Body of pancreas (tissue), 4 donors: ENCODE data around the gene FANCB. TPM values are rescaled to one million over a fixed set of nuclear protein-coding genes. Genes with fewer than 3 reads are reported as not detected.

ENCODE experiments used
- ATAC-seq: fragments of 150-250 bp; one replicate; pipeline ENCODE4 v1.9.1; 2016
- DNase-seq, 4 donors: peaks; one replicate each; pipeline ENCODE4 v3.0.0-alpha.2; 2019
- H3K27ac ChIP-seq, 4 donors: fragments of 200-600 bp; sonication (generic); 1 replicate in 3 of 4; 2 replicates in 1 of 4; pipeline versions ENCODE4 v1.5.1 to v1.6.1; 2016 to 2019; ENCODE audit warnings: mild to moderate bottlenecking in 1 of 4, mixed read lengths in 1 of 4, moderate library complexity in 1 of 4
- H3K27me3 ChIP-seq, 2 donors: fragments of 200-600 bp; sonication (generic); one replicate each; pipeline ENCODE4 v1.6.0; 2016; ENCODE audit warnings: mild to moderate bottlenecking in 1 of 2
- H3K36me3 ChIP-seq, 2 donors: fragments of 200-600 bp; sonication (generic); replicated peaks in 1 of 2; 2 replicates each; pipeline ENCODE4 v1.5.1; 2016; ENCODE audit warnings: low read depth in 2 of 2; ENCODE audit not compliant: insufficient read depth in 1 of 2
- H3K4me1 ChIP-seq: fragments of 200-600 bp; sonication (generic); one replicate; pipeline ENCODE4 v1.6.0; 2016
- H3K4me3 ChIP-seq, 2 donors: fragments of 200-600 bp; sonication (generic); 1 replicate in 1 of 2; 2 replicates in 1 of 2; pipeline ENCODE4 v1.5.1; 2016 to 2019
- H3K9me3 ChIP-seq, 3 donors: fragments of 200-600 bp; sonication (generic); 1 replicate in 2 of 3; 2 replicates in 1 of 3; pipeline ENCODE4 v1.5.1; 2016
- POLR2A ChIP-seq, 3 donors: fragments of 450-650 bp; IDR thresholded peaks; one replicate each; pipeline ENCODE4 v1.6.1; 2016; ENCODE audit warnings: antibody characterized with exemption in 3 of 3, mild to moderate bottlenecking in 2 of 3
- WGBS, 2 donors: methylation state at CpG; one replicate each; pipeline ENCODE4 v1.1.5; 2017; 5-methylcytosine and 5-hydroxymethylcytosine counted together
- intact Hi-C: fragments of 100-400 bp; cut with DNase I; formaldehyde crosslinking; loops from one replicate; pipeline ENCODE4 v1.15.1; 2023
- total RNA-seq, 2 donors: library from RNA; depleted of rRNA; stranded (reverse); fragments of >200 nt; gene quantifications; one replicate each; pipeline ENCODE4 v1.1.0, GENCODE V29; 2016
- TF ChIP-seq, protein P1 (sequence below), 7 experiments: fragments of 450-650 bp in 4 of 7; fragments of 200-600 bp in 3 of 7; sonication (generic) in 3 of 7; IDR thresholded peaks; one replicate each; pipeline ENCODE4 v1.5.1; 2016 to 2019; ENCODE audit warnings: antibody characterized with exemption in 7 of 7

FANCB gene
- total RNA-seq, 2 donors from 2014 or later = 4.4 TPM; not detected in 1

DNA sequence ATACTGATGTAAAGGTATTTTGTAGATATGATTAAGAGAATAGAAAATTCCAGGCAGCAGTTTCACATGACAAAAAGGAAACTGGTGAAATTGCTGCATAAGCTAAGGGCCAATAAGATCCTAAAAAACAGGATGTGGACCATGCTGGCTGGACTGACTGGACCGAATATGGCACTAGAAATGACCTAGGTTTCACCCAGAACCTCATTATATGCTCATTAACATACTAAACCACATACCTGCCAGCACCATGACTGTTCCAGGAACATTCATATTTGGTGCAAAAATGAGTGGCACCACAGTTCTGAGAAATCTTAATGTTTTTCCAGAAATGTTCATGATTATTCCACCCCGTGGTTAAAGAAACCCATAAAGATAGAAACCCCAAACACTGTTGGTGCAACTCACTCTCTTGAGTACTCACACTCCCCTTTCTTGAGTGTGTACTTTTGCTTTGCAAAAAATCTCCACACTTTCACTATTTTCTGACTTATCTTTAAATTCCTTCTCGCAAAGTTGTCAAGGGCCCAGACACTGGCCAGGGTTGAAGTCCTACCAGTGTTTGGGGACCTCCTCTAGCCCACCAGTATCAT is 74.0 kb downstream of the FANCB start:
- TF ChIP-seq, protein P1, sequence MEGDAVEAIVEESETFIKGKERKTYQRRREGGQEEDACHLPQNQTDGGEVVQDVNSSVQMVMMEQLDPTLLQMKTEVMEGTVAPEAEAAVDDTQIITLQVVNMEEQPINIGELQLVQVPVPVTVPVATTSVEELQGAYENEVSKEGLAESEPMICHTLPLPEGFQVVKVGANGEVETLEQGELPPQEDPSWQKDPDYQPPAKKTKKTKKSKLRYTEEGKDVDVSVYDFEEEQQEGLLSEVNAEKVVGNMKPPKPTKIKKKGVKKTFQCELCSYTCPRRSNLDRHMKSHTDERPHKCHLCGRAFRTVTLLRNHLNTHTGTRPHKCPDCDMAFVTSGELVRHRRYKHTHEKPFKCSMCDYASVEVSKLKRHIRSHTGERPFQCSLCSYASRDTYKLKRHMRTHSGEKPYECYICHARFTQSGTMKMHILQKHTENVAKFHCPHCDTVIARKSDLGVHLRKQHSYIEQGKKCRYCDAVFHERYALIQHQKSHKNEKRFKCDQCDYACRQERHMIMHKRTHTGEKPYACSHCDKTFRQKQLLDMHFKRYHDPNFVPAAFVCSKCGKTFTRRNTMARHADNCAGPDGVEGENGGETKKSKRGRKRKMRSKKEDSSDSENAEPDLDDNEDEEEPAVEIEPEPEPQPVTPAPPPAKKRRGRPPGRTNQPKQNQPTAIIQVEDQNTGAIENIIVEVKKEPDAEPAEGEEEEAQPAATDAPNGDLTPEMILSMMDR (IDR thresholded peaks at IDR 0.05) = no peak
- TF ChIP-seq POLR2A (IDR thresholded peaks at IDR 0.05) = no peak
- Histone ChIP-seq H3K36me3 (no peaks in the 10 kb centered on the region), H3K9me3 (no peaks in the 10 kb centered on the region), H3K4me1 (no peaks in the 10 kb centered on the region), H3K4me3 (no peak overlapping the region), H3K27me3 (no peaks in the 10 kb centered on the region), H3K27ac (no peak overlapping the region)
- intact Hi-C loops = no loop called here
- 70 to 80% methylated on average over 3 of the region's 3 CpGs for WGBS, 2 donors
- no peak for ATAC-seq
- DNase-seq = no peak

Other genes with a start within 250 kb of the FANCB start
- 10 to 100 TPM in 1 of 2 donors, 1 to 10 TPM in 1; 6.3 to 12.5 TPM for gene MOSPD2, start 352 bp upstream of the FANCB start, total RNA-seq